Urinary bladder (tissue), 4 donors: ENCODE measurements around the gene DUSP23. TPM values are rescaled to one million over a fixed set of nuclear protein-coding genes. Genes with fewer than 3 reads are reported as not detected.
A peak's percentile ranks its signal among the peaks of the same experiment; 100 is the strongest.

ENCODE experiments used
- DNase-seq: peaks from one replicate; pipeline ENCODE4 v3.0.0-alpha.2; 2015; ENCODE audit errors: extremely low spot score
- H3K27ac ChIP-seq: one replicate; pipeline ENCODE4 v1.5.1; 2013; ENCODE audit warnings: low read depth, mild to moderate bottlenecking, moderate library complexity
- H3K36me3 ChIP-seq: one replicate; pipeline ENCODE4 v1.6.1; 2013; ENCODE audit warnings: mild to moderate bottlenecking, moderate library complexity; ENCODE audit not compliant: insufficient read depth
- H3K4me1 ChIP-seq: one replicate; pipeline ENCODE4 v1.6.1; 2013; ENCODE audit warnings: mild to moderate bottlenecking, moderate library complexity; ENCODE audit not compliant: insufficient read depth
- H3K4me3 ChIP-seq: one replicate; pipeline ENCODE4 v1.5.1; 2013; ENCODE audit warnings: low read depth, low read length
- WGBS: extraction: QIAGEN DNeasy Blood & Tissue Kit; methylation state at CpG from one replicate; pipeline ENCODE4 v1.1.7; 2013; 5-methylcytosine and 5-hydroxymethylcytosine counted together
- polyA plus RNA-seq: library from polyadenylated mRNA; stranded (reverse); fragments of 200-250 nt; gene quantifications from one replicate; pipeline ENCODE4 v1.2.3, GENCODE V29; 2013
- total RNA-seq: library from RNA; depleted of rRNA; stranded (reverse); fragments of >200 nt; gene quantifications from one replicate; pipeline ENCODE4 v1.2.3, GENCODE V29; 2014
- donor health status: healthy with polysubstance abuse.
- donor health status: healthy.

DUSP23 gene
- total and polyA plus RNA-seq, 2 donors, result 9.6 to 93.6 TPM

DNA sequence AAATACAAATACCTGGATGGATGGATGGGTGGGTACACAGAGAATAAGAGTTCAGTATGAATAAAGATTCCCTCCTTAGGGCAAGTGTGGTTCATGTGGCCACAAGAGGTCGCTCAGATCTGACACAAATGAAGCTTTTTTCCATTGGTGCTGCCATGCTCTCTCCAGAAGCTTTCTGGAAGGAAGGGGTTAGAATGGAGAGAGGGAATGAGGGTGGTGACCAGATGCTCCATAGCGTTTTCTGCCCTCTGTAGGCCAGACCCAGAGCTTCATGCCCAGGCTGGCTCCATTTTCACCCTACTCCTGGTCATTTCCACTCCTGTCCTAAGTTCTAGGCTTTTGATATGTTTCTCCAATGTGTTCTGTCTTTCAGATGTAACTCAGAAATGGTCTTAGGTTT, 18.1 kb downstream of the DUSP23 start:
- Histone ChIP-seq H3K36me3 (no peaks in the 10 kb centered on the region), H3K4me3 (no peak overlapping the region), H3K4me1 (no peaks in the 10 kb centered on the region), H3K27ac (no peak overlapping the region)
- 10% methylated on average over 2 of the region's 2 CpGs for WGBS
- no peak for DNase-seq

DNA sequence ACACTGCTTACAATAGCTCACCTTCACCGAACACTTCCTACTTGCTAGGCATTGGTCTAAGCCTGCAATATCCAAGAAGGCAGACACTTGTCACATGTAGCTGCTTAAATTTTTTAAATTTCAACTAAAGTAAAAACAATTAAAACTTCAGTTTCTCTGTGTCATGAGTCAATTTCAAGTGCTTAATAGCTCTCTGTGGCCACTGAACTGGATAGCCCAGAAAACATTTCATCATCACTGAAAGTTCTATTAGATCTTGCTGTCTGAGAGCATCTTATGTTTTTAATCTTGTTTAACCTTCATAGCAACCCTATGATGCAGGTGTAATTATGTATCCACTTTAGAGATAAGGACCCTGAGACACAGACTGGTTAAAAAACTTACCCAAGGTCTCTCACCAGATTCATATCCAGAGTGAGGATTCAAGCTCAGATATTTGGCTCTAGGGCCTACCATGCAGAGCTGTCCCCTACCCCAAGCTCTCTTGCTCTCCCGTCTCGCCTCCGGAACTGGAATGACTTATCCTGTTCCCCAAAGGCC, 18.8 kb downstream of the DUSP23 start:
- Histone ChIP-seq H3K4me1 (no peaks in the 10 kb centered on the region), H3K4me3 (no peak overlapping the region), H3K36me3 (no peaks in the 10 kb centered on the region), H3K27ac (no peak overlapping the region)
- DNase-seq, result no peak
- whole genome bisulfite sequencing, result 98% methylated on average over 4 of the region's 4 CpGs

DNA sequence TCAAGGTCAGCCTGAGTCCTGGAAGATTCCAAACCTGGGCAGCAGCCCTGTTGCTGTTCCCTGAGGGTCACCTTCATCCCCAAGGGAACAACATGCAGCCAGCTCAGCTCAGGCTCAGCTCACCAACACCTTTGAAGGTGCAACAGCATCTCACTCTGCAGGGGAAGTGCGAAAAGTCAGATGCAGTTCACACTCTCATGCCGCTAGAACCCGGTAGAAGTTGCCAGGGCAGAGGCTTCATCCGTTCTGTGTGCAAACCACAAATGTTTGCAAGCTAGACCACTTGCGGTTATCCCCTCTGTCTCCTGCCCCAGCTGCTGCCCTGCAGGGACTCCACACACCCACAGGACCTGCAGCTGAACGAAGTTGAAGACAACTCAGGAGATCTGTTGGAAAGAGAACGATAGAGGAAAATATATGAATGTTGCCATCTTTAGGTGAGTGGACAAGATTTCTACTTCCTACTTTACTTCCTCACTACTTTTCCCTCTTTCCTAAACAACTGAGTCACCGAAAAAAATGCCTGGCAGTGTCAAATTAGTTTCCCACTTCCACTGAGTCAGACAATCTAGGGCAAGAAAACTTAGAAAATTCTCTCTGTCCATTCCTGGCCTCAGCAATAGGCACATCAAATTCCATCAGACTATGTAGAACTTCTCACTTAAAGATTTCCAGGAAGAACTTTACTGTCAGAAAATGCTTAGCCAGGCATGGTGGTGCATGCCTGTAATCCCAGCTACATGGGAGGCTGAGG, 19.6 kb downstream of the DUSP23 start:
- 80% methylated on average over 8 of the region's 8 CpGs for WGBS
- Histone ChIP-seq H3K4me1 (no peaks in the 10 kb centered on the region), H3K4me3 (no peak overlapping the region), H3K36me3 (no peaks in the 10 kb centered on the region), H3K27ac (no peak overlapping the region)
- no peak for DNase-seq

DNA sequence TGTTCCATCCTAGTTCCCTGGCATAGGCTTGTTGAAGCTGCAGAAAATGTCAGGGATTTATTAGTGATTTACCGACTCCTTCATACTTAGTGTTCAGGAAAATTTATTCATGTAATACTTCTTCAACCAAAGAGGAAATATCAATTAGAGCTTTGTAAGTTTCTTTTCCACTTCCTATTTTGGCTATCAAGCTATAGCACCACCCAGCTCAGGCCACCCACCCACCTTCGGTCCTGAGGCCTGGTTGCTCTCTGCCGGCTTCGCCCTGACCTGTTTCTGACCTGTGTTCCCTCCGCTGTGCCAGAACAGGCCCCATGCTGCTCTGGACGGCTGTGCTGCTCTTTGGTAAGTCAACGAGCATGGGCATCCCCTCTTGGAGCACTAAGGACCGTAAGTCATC, 21.3 kb downstream of the DUSP23 start, which contains the start of gene FCRL6:
FCRL6 (plus strand) TSS at position 250 of the 400 bp plus-strand sequence; CDS start at position 315, 65 bp downstream.
- no peak within 1 kb of the TSS for H3K27ac ChIP-seq
- 84% methylated on average over 8 of the region's 8 CpGs for WGBS
- no peak for DNase-seq
- H3K4me3 ChIP-seq, result no peak within 1 kb of the TSS
- no peaks in the 10 kb centered on the region for H3K36me3 ChIP-seq
- no peaks in the 10 kb centered on the region for H3K4me1 ChIP-seq

DNA sequence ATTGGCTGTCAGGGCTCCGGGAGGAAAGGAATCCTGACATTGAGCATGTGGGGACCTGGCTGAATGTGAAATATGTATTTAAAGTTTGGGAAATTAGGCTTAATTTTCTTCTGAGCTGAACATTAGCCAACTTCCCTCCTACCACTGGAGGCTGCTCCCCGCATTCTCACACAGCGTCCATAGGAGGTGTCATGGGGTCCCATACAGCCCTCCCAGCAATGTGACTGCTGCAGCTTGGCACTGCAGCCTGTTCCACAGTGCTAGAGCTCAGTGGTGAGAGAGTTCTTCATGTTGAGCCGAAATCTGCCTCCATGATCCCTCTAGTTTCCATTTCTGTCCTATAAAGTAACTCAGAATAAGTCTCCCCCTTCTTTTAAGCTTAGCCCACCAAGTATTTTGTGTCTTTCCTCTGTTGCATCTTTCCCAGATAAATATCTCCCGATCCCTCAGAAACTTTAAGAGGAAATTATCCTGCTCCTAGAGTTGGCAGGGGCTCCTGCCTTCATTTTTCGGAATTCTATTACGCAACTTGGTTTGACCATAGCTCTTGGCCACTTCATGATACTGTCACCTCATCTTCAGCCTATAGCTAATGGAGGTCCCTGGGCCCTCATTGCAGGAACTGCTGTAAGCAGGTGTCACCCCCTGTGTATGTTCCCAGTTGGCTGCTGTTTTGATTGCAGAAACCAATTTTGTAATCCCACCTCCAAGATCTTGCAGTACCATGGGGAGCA, 23.4 kb downstream of the DUSP23 start:
- 65% methylated on average over 7 of the region's 7 CpGs for WGBS
- Histone ChIP-seq H3K4me1 (no peaks in the 10 kb centered on the region), H3K27ac (no peak overlapping the region), H3K4me3 (no peak overlapping the region), H3K36me3 (no peaks in the 10 kb centered on the region)
- no peak for DNase-seq

DNA sequence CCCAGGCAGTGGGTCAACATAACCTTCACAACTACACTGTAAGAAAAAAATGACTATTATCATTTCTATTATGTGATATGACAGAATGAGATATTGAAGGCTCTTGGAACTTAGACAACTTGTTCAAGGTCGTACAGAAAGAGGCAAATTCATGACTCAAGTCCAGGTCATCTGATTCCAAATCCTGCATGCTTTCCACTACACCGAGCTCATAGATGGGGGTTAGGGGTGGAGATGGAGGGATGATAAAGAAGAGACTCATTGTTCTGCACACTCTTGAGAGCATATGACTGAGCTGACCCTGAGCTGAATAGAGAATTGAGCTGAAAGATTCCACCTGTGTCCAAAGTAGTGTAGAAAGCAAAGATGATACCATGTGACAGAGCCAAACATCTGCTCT, 24.2 kb downstream of the DUSP23 start:
- no peak overlapping the region for H3K4me3 ChIP-seq
- no peak overlapping the region for H3K27ac ChIP-seq
- no peaks in the 10 kb centered on the region for H3K36me3 ChIP-seq
- no peak for DNase-seq
- WGBS, result 46% methylated on average over 2 of the region's 2 CpGs
- H3K4me1 ChIP-seq, result no peaks in the 10 kb centered on the region

DNA sequence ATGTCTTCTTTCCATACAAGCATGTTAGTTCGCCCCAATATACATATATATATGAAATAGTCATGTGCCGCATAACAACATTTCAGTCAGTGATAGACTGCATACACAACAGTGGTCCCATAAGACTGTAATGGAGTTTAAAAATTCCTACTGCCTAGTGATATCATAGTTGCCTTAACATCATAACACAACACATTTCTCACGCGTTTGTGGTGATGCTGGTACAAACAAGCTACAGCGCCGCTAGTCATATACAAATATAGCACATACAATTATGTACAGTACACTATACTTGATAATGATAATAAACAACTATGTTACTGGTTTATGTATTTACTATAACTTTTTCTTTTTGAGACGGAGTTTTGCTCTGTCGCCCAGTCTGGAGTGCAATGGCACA, 35.2 kb downstream of the DUSP23 start:
- 88% methylated on average over 8 of the region's 8 CpGs for WGBS
- no peak for DNase-seq

DNA sequence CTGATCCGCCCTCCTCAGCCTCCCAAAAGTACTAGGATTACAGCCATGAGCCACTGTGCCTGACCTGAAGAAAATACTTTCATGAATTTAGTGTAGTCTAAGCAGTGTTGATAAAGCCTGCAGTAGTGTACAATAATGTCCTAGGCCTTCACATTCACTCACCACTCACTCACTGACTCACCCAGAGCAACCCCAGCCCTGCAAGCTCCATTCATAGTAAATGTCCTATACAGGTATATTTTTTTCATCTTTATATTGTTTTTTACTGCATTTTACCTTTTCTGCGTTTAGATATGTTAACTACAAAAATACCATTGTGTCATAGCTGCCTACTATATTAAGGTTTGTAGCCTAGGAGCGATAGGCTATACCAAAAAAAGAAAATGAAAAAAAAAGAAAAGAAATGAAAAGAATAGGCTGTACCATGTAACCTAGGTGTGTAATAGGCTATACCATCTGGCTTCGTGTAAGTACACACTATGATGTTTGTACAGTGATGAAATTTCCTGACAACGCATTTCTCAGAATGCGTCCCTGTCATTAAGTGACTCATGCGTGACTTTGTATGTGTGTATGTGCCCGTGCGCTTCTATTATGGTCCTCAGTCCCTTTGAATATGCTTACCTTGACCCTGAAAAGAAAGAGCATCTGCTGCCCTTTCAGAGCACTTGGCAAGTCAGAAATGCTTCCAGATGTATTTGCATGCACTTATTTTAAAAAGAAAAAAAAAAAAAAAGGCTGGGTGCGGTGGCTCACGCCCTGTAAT, 36.7 kb downstream of the DUSP23 start:
- WGBS, result 80% methylated on average over 11 of the region's 11 CpGs
- peak; percentile 29 for DNase-seq
- no peaks in the 10 kb centered on the region for H3K4me1 ChIP-seq
- H3K36me3 ChIP-seq, result no peaks in the 10 kb centered on the region
- no peak overlapping the region for H3K4me3 ChIP-seq
- no peak overlapping the region for H3K27ac ChIP-seq

More for the DNA sequence above, 35.2 kb downstream of the DUSP23 start:
- no peaks in the 10 kb centered on the region for H3K4me1 ChIP-seq
- no peak overlapping the region for H3K27ac ChIP-seq
- H3K4me3 ChIP-seq, result no peak overlapping the region
- no peaks in the 10 kb centered on the region for H3K36me3 ChIP-seq

DNA sequence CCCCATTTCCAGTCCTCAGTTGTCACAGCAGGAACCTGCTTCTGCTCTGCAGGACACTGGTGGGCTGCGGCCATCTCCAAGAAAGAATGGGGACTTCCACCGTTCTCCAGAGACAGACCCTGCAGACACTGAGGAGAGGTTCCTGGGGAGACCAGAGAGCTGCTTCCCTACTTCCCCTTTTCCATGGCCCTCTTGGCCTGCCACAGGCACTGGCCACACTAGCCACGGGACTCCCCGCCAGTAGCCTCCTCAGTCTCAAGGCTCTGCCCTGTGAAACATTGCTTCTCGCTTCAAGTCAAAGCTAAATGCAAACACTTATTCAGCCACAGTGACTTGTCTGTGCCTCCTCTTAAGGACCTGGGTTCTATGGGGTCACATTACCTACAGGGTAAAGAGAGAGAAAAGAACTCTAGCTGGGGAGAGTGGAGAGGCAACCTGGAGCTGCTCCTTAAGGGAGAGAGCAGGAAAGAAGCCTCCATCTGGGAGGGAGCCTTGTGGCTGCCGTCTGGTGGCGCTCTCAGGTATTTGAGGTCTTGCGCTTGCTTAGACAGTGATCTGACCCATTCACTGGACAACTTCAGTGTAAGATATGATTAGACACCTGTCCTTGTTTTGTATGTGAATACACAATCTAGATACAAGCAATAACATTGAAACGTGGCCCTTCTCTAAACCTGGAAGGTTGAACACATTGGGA, 40.6 kb downstream of the DUSP23 start:
- Histone ChIP-seq H3K4me3 (no peak overlapping the region), H3K36me3 (no peaks in the 10 kb centered on the region), H3K4me1 (no peaks in the 10 kb centered on the region), H3K27ac (no peak overlapping the region)
- 52% methylated on average over 9 of the region's 9 CpGs for WGBS
- no peak for DNase-seq

DNA sequence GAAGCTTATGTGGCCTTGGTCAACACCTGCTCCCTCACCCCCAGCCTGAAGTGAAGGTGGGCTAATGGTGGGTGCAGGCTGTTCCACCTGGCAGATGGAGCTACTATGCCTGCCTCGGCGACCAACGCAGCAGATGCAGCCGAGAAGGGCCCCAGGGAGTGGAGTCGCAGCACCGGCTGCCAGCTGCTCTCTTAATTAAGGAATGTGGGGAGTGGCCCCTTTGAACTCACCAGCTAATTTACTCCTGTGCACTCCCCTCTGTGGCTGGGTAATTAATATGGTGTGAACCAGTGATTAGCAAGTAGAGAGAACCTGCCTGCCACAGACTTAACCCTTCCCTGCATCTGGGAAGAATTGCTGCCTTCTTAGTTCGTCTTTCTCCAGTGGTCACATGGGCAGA, 42.6 kb downstream of the DUSP23 start:
- Histone ChIP-seq H3K4me3 (no peak overlapping the region), H3K27ac (no peak overlapping the region), H3K4me1 (no peaks in the 10 kb centered on the region), H3K36me3 (no peaks in the 10 kb centered on the region)
- WGBS, result 34% methylated on average over 7 of the region's 7 CpGs
- DNase-seq, result no peak

DNA sequence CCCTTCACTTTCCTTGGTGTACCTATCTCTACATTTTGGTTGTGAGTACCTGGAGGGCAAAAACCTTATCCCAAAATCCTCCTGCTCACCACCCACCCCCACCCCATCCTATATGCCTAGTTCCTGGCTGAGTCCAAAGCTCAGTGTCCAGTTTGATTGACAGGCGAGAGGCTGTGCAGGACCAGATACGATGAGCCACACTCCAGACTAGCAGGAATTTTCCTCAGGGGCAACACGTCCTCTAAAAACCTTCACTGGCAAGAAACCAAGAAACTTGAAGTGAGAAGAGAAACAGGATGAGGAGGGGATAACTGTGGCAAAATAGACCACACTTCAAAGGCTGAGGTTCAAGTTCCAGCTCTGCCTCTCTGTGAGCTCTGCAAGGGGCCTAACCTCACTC, 44.8 kb downstream of the DUSP23 start:
- DNase-seq, result no peak
- 64% methylated on average over 3 of the region's 3 CpGs for WGBS
- no peak overlapping the region for H3K4me3 ChIP-seq
- no peaks in the 10 kb centered on the region for H3K4me1 ChIP-seq
- H3K36me3 ChIP-seq, result no peaks in the 10 kb centered on the region
- no peak overlapping the region for H3K27ac ChIP-seq

DNA sequence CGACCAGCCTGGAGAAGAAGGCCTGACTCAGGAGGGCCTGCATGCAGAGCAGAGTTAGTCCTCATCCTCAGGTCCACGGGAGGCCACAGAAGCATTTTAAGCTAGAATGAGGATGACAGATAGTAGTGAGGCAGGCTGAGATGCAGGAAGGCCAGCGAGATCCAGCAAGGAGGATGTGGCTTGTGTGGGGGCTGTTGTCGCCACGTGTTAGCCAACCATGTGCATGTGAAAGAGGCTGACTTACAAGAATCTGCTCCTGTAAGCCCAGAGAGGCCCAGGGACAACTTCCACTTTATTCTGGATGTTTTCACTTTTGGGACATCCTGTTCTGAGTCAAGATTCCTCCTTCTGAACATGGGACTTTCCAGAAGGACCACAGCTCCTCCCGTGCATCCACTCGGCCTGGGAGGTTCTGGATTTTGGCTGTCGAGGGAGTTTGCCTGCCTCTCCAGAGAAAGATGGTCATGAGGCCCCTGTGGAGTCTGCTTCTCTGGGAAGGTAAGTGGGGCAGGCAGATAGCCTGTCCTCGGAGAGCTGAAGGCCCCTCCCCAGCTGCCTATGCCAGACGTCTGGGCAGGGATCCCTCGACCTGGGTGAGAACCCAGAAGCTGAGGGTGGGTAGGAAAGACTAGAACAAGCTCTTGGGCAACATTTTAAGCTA, 45.8 kb downstream of the DUSP23 start, which contains the start of gene SLAMF8:
SLAMF8 (plus strand) TSS at position 433 of the 661 bp plus-strand sequence; CDS start at position 459, 26 bp downstream.
- Histone ChIP-seq H3K36me3 (no peaks in the 10 kb centered on the region), H3K4me3 (no peak within 1 kb of the TSS), H3K27ac (no peak within 1 kb of the TSS), H3K4me1 (no peaks in the 10 kb centered on the region)
- no peak for DNase-seq
- 78% methylated on average over 11 of the region's 11 CpGs for WGBS
